K562 (cell line): ENCODE data around the gene SPRTN. TPM values are rescaled to one million over a fixed set of nuclear protein-coding genes. Genes with fewer than 3 reads are reported as not detected.
A peak's percentile ranks its signal among the peaks of the same experiment; 100 is the strongest.

Source experiments
- ARID1B ChIP-seq: fragments of 450-650 bp; IDR thresholded peaks from 2 replicates; pipeline ENCODE4 v1.6.1; 2016; ENCODE audit warnings: antibody characterized with exemption, mild to moderate bottlenecking, inconsistent platforms
- CBFB ChIP-seq: sonication (generic); formaldehyde crosslinking; IDR thresholded peaks from 2 replicates; pipeline ENCODE4 v1.4.0; 2020; ENCODE audit warnings: mild to moderate bottlenecking, missing genetic modification reagents
- CLOCK ChIP-seq: fragments of 250-450 bp; sonication (Bioruptor Pico); IDR thresholded peaks from 2 replicates; pipeline ENCODE4 v1.4.0; 2020; ENCODE audit warnings: mild to moderate bottlenecking, moderate library complexity, borderline replicate concordance
- CTBP1 ChIP-seq: fragments of 450-650 bp; IDR thresholded peaks from 2 replicates; pipeline ENCODE4 v1.6.1; 2016; ENCODE audit warnings: borderline replicate concordance
- DPF2 ChIP-seq: fragments of 450-650 bp; IDR thresholded peaks from 2 replicates; pipeline ENCODE4 v1.6.1; 2016
- GTF2B ChIP-seq: IDR thresholded peaks from 2 replicates; pipeline ENCODE4 v1.6.1; 2011; ENCODE audit not compliant: insufficient read length; ENCODE audit errors: extremely low read depth
- NCOA6 ChIP-seq: fragments of 450-650 bp; IDR thresholded peaks from 2 replicates; pipeline ENCODE4 v1.6.1; 2017; ENCODE audit warnings: mild to moderate bottlenecking
- PRPF4 ChIP-seq: fragments of 200-400 bp; formaldehyde crosslinking; IDR thresholded peaks from one replicate; pipeline ENCODE4 v1.6.1; 2017; ENCODE audit warnings: low read length, low read depth, mild to moderate bottlenecking; ENCODE audit not compliant: insufficient read depth, poor library complexity, severe bottlenecking
- SPI1 ChIP-seq: IDR thresholded peaks from 2 replicates; pipeline ENCODE4 v1.6.1; 2011; ENCODE audit warnings: low read depth, low read length, control low read depth, borderline replicate concordance
- ZBTB40 ChIP-seq, 2 experiments: fragments of 450-650 bp in 1 of 2; sonication (generic) in 1 of 2; formaldehyde crosslinking in 1 of 2; IDR thresholded peaks; 2 replicates each; pipeline versions ENCODE4 v1.7.1 to v1.9.0; 2016 to 2022; ENCODE audit warnings: inconsistent platforms in 1 of 2, mild to moderate bottlenecking in 1 of 2, missing genetic modification reagents in 1 of 2
- ZFP91 ChIP-seq: sonication (generic); formaldehyde crosslinking; IDR thresholded peaks from 2 replicates; pipeline ENCODE4 v1.8.0; 2022; ENCODE audit warnings: mild to moderate bottlenecking, missing genetic modification reagents
- ZNF133 ChIP-seq: fragments of 250-450 bp; sonication (Bioruptor Pico); IDR thresholded peaks from 2 replicates; pipeline ENCODE4 v1.4.0; 2020; ENCODE audit warnings: mild to moderate bottlenecking
- polyA plus RNA-seq, 8 experiments: library from polyadenylated mRNA; depleted of rRNA in 4 of 8; stranded (reverse) in 5 of 8; unstranded in 3 of 8; fragments of >200 nt; fragmentation: Nextera tagmentation in 2 of 8; fragmentation: Illumina TruSeq in 1 of 8; extraction: Ambion mirVana in 2 of 8; extraction: Trizol in 1 of 8; gene quantifications; 2 replicates each; pipeline versions ENCODE4 v1.2.1 to v1.2.3, GENCODE V29; 2011 to 2014; ENCODE audit warnings: inconsistent platforms in 1 of 8, missing spikeins in 1 of 8
- total RNA-seq, 7 experiments: library from RNA; depleted of rRNA in 6 of 7; stranded (reverse); fragments of >200 nt in 6 of 7; fragmentation: Illumina TruSeq in 2 of 7; extraction: Trizol in 2 of 7; gene quantifications; 2 replicates each; pipeline versions ENCODE4 v1.2.1 to v1.2.3, GENCODE V29; 2011 to 2021; ENCODE audit warnings: low replicate concordance in 1 of 7

SPRTN gene
- total and polyA plus RNA-seq, 9 of the 15 experiments (the other 6 are each of a cell fraction or from before 2014, with no cell fraction given): 8.1 to 32.5 (median 21.2) TPM

GRCh38 chr1:231337472-231338269, 422 bp upstream of the SPRTN start, which contains the start of gene EXOC8 (continued):
- TF ChIP-seq ZFP91 (0 out of 2 replicates have a peak, but pooled peaks have one; percentile 37), ZNF133 (CRISPR knock-in tag) (no peak), GTF2B (no peak), DPF2 (peak; percentile 59; the same call in 1 of the 2 replicates), SPI1 (peak; percentile 90), NCOA6 (peak; percentile 78), ZBTB40 (IDR thresholded peaks at IDR 0.05) (no peak), ZBTB40 (CRISPR knock-in tag; IDR thresholded peaks at IDR 0.05) (no peak), ARID1B (no peak), CBFB (no peak), CTBP1 (peak; percentile 70), CLOCK (CRISPR knock-in tag) (no peak), PRPF4 (no peak)
